ENCODE measurements around the gene MYH13. TPM values are rescaled to one million over a fixed set of nuclear protein-coding genes. Genes with fewer than 3 reads are reported as not detected.

MYH13 gene
- total and polyA plus RNA-seq, 9 of the 15 experiments (the other 6 are each of a cell fraction or from before 2014, with no cell fraction given): 0.01 TPM; not detected in 8

GRCh38 chr17:10336393-10336792 lies 36.4 kb downstream of the MYH13 start (continued):
- TF ChIP-seq MITF (IDR thresholded peaks at IDR 0.05): no peak

- H3K9me1 ChIP-seq (ENCODE audit: control insufficient read depth, insufficient read depth, low read length): no peaks in the 10 kb centered on the region
- H3K27ac ChIP-seq (ENCODE audit: extremely low read depth, low read depth, low read length): no peak overlapping the region
- intact Hi-C loops (cut with micrococcal nuclease): no loop called here
- H3K4me3 ChIP-seq: no peak overlapping the region
- H3K4me1 ChIP-seq (replicated peaks in 1 of 2; ENCODE audit: control insufficient read depth in 2 of 2, insufficient read depth in 2 of 2, low read length in 2 of 2): no peaks in the 10 kb centered on the region
- H3K9me3 ChIP-seq (replicated peaks; ENCODE audit: control insufficient read depth, insufficient read depth, low read depth, low read length): no peaks in the 10 kb centered on the region
- in situ Hi-C loops (cut with MboI): no loop called here
- H2AFZ ChIP-seq (ENCODE audit: low read depth, low read length): no peak overlapping the region
- H3K79me2 ChIP-seq (ENCODE audit: control insufficient read depth, insufficient read depth, low read length): no peaks in the 10 kb centered on the region
- no peak overlapping the region for H3K9ac ChIP-seq (ENCODE audit: insufficient read depth in 1 of 2, low read depth in 2 of 2, low read length in 2 of 2)
- H3K27me3 ChIP-seq (ENCODE audit: control insufficient read depth in 2 of 2, insufficient read depth in 2 of 2, low read length in 2 of 2): no peaks in the 10 kb centered on the region; a peak in 1 of 5 replicates
- ATAC-seq (no peak), DNase-seq (ENCODE audit: extremely low read depth in 1 of 4, low spot score in 3 of 4) (no peak), FAIRE-seq (no peak)
- no TSS peak for BruUV-seq (replicated peaks)
- WGBS (ENCODE audit: insufficient coverage, low coverage, missing lambda C conversion rate): 8% methylated on average over 2 of the region's 4 CpGs
- no peak overlapping the region for H3K4me2 ChIP-seq (ENCODE audit: insufficient read depth, low read length)
- H4K20me1 ChIP-seq (replicated peaks; ENCODE audit: control insufficient read depth, insufficient read depth, low read length): no peaks in the 10 kb centered on the region
- POLR2A ChIA-PET: no interaction called here
- no peaks in the 10 kb centered on the region for H3K36me3 ChIP-seq (ENCODE audit: control insufficient read depth, insufficient read depth, low read length)
- CTCF ChIA-PET (ENCODE audit: low intra/inter-chr PET ratio): no interaction called here
- TF ChIP-seq XRCC4 (IDR thresholded peaks at IDR 0.05; ENCODE audit: extremely low read depth, insufficient read depth, insufficient read length): no peak
- no peak for TF ChIP-seq MBD1 (CRISPR knock-in tag; IDR thresholded peaks at IDR 0.05)
- no peak for TF ChIP-seq POLR2H (tag; IDR thresholded peaks at IDR 0.05; ENCODE audit: low read depth)
- TF ChIP-seq CREBBP (IDR thresholded peaks at IDR 0.05; ENCODE audit: low read depth, low read length): no peak
- TF ChIP-seq NR1H2 (CRISPR knock-in tag; IDR thresholded peaks at IDR 0.05): no peak
- TF ChIP-seq PATZ1 (CRISPR knock-in tag; IDR thresholded peaks at IDR 0.05; ENCODE audit: borderline replicate concordance): no peak
- TF ChIP-seq LARP7 (IDR thresholded peaks at IDR 0.05): no peak
- no peak for TF ChIP-seq DNMT1 (IDR thresholded peaks at IDR 0.05)
- no peak for TF ChIP-seq ZNF239 (CRISPR knock-in tag; IDR thresholded peaks at IDR 0.05)
- no peak for TF ChIP-seq NR2F6 (CRISPR knock-in tag; IDR thresholded peaks at IDR 0.05)
- no peak for TF ChIP-seq NFE2L1 (tag; IDR thresholded peaks at IDR 0.05; ENCODE audit: borderline replicate concordance, low read depth)
These were observed 40.3 kb downstream of the MYH13 start for GRCh38 chr17:10332515-10332914.
